AG04450 (cell line): ENCODE results near the gene MGAT4A. TPM values are rescaled to one million over a fixed set of nuclear protein-coding genes. Genes with fewer than 3 reads are reported as not detected.
A peak's percentile ranks its signal among the peaks of the same experiment; 100 is the strongest.
"Not testable (repeated sequence)": the region's sequence is repeated elsewhere in the genome, so short reads cannot be mapped to it uniquely, and the experiment has no call there.

Experiments used
- CTCF ChIA-PET: fragments of 300-600, 350-600 bp; formaldehyde crosslinking; extraction: SDS; loops from one replicate; lab custom pipeline; 2022; ENCODE audit warnings: antibody characterized with exemption, inconsistent platforms; lab: Charles Lee
- POLR2A ChIA-PET: fragments of 350-600 bp; formaldehyde crosslinking; extraction: SDS; loops from one replicate; lab custom pipeline; 2021; ENCODE audit warnings: antibody characterized with exemption, inconsistent platforms; lab: Yijun Ruan, JAX
- DNase-seq: peaks from one replicate; pipeline ENCODE4 v3.0.0-alpha.2; 2011; ENCODE audit warnings: low read depth, low spot score
- H3K27ac ChIP-seq: one replicate; pipeline ENCODE4 v1.5.1; 2012; ENCODE audit warnings: low read depth, low read length, control low read depth
- H3K27me3 ChIP-seq: one replicate; pipeline ENCODE4 v1.6.0; 2012; ENCODE audit warnings: low read length; ENCODE audit not compliant: control insufficient read depth, insufficient read depth
- H3K4me3 ChIP-seq: 2 replicates; pipeline ENCODE4 v1.5.1; 2011; ENCODE audit warnings: mild to moderate bottlenecking, low read depth, low read length, control low read depth
- H3K9me3 ChIP-seq: 2 replicates; pipeline ENCODE4 v1.5.1; 2012; ENCODE audit warnings: low read length; ENCODE audit not compliant: control insufficient read depth, insufficient read depth
- polyA plus RNA-seq: library from polyadenylated mRNA; depleted of rRNA; stranded (reverse); fragments of >200 nt; gene quantifications from 2 replicates; pipeline ENCODE4 v1.2.3, GENCODE V29; 2011
- TF ChIP-seq, protein P1 (sequence below): IDR thresholded peaks from 2 replicates; pipeline ENCODE4 v1.5.1; 2011; ENCODE audit warnings: low read depth, low read length, control low read depth, inconsistent platforms

Gene MGAT4A
- polyA plus RNA-seq, 1 experiment: 0.04 TPM

DNA sequence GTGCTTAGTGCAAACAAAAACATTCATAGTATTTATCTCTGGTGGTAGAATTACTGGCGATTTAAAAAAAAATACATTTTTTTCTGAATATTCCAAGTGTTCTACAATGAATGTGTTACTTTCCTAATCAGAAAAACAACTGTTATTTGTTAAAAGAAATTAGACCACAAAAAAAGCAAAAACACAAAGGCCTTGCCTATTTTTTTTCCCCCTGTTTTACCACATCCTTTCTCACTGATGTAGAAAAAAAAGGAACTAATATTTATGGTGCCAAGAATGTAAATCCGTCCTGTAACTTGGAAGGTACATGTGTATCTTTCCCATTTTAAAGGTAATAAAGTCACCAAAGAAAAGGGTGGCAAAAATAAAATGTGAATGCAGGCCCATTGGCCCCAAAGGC is 28.4 kb upstream of the MGAT4A start:
- Histone ChIP-seq H3K27me3 (peaks cover 14% of the 10 kb centered on the region), H3K4me3 (no peak overlapping the region), H3K27ac (no peak overlapping the region), H3K9me3 (no peaks in the 10 kb centered on the region)
- ChIA-PET CTCF (no interaction called here), POLR2A (no interaction called here)
- DNase-seq: no peak
- TF ChIP-seq, protein P1, sequence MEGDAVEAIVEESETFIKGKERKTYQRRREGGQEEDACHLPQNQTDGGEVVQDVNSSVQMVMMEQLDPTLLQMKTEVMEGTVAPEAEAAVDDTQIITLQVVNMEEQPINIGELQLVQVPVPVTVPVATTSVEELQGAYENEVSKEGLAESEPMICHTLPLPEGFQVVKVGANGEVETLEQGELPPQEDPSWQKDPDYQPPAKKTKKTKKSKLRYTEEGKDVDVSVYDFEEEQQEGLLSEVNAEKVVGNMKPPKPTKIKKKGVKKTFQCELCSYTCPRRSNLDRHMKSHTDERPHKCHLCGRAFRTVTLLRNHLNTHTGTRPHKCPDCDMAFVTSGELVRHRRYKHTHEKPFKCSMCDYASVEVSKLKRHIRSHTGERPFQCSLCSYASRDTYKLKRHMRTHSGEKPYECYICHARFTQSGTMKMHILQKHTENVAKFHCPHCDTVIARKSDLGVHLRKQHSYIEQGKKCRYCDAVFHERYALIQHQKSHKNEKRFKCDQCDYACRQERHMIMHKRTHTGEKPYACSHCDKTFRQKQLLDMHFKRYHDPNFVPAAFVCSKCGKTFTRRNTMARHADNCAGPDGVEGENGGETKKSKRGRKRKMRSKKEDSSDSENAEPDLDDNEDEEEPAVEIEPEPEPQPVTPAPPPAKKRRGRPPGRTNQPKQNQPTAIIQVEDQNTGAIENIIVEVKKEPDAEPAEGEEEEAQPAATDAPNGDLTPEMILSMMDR: no peak

GRCh38 chr2:98757904-98758421 is 27.0 kb upstream of the MGAT4A start:
- ChIA-PET POLR2A (no interaction called here), CTCF (no interaction called here)
- no peak overlapping the region for H3K4me3 ChIP-seq

DNA sequence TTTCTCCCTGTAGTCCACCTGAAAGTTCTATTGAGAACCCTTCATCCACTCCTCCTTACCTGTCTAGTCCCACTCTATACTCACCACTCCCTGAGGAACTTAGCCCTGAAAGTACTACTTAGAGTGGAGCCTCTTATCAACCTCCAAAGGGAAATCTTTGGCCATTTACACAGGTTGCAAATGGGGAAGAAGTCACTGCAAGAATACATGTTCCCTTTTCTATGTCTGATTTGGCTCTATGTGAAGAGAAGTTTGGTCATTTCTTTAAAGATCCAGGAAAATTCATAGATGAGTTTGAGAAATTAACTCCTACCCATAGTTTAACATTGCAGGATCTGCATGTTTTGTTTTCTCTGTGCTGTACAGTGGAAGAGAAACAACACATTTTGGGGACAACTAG is 22.9 kb upstream of the MGAT4A start:
- no peak for DNase-seq
- Histone ChIP-seq H3K27me3 (peaks cover 9% of the 10 kb centered on the region), H3K27ac (no peak overlapping the region), H3K9me3 (no peaks in the 10 kb centered on the region), H3K4me3 (no peak overlapping the region)
- ChIA-PET CTCF (no interaction called here), POLR2A (no interaction called here)
- TF ChIP-seq, protein P1: no peak

More at GRCh38 chr2:98757904-98758421, 27.0 kb upstream of the MGAT4A start:
- Histone ChIP-seq H3K27me3 (peaks cover 12% of the 10 kb centered on the region), H3K9me3 (no peaks in the 10 kb centered on the region), H3K27ac (no peak overlapping the region)
- TF ChIP-seq, protein P1: no peak
- peak; percentile 10 for DNase-seq

DNA sequence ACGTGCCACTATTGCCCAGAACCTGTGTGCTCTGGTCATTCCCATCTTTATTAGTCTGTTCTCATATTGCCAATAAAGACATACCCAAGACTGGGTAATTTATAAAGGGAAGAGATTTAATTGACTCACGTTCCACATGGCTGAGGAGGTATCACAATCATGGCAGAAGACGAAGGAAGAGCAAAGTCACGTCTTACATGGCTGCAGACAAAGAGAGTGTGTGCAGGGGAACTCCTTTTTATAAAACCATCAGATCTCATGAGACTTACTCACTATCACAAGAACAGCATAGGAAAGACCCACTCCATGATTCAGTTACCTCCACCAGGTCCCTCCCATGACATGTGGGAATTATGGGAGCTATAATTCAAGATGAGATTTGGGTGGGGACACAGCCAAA is 21.8 kb upstream of the MGAT4A start:
- DNase-seq, H3K27ac ChIP-seq, H3K27me3 ChIP-seq, H3K9me3 ChIP-seq, CTCF ChIA-PET, POLR2A ChIA-PET, H3K4me3 ChIP-seq: not testable (repeated sequence)

- CTCF ChIA-PET: no interaction called here
Measured at GRCh38 chr2:98751748-98752147, 20.8 kb upstream of the MGAT4A start.

More at GRCh38 chr2:98751748-98752147, 20.8 kb upstream of the MGAT4A start:
- DNase-seq: no peak
- TF ChIP-seq, protein P1: no peak
- H3K4me3 ChIP-seq: no peak overlapping the region
- H3K27ac ChIP-seq: no peak overlapping the region
- POLR2A ChIA-PET: no interaction called here
- H3K9me3 ChIP-seq: no peaks in the 10 kb centered on the region
- H3K27me3 ChIP-seq: peaks cover 9% of the 10 kb centered on the region
